ENCODE measurements around the gene AIP.
A peak's percentile ranks its signal among the peaks of the same experiment; 100 is the strongest.

Gene AIP

DNA sequence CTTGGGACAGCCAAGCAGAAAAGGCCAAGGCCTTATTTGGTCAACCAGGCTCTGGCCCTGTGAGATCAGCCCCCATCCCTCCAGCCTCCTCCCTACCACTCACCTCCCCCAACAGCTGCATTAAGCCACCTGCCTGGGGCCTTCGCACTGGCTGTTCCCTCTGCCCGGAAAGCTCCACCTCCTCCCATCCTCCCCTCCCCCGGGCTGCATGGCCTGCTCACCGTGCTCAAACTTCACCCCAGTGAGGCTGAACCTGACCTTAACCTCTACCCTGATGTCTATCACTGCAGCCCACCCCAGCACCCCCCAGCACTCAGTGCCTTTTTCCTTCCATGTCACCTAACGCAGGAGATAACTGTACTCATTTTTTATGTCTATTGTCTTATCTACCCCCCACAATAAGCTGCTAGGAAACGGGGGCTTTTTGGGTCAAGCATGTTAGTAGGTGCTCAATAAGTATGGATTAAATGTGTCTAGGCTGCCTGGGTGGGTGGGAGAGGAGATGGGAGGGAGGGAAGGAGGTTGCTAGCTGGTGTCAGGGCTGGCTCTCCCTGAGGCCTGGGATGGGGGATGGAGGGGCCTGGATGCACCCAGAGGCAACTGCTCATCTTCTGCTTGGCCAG lies 46.3 kb upstream of the AIP start (continued):
- TF ChIP-seq TSHZ1 (tag by site-specific recombination; IDR thresholded peaks at IDR 0.05; ENCODE audit: borderline replicate concordance): peak; percentile 45; the same call in 1 of the 2 replicates
- TF ChIP-seq SP3 (tag by site-specific recombination; IDR thresholded peaks at IDR 0.05): peak; percentile 54
- TF ChIP-seq, protein P1, sequence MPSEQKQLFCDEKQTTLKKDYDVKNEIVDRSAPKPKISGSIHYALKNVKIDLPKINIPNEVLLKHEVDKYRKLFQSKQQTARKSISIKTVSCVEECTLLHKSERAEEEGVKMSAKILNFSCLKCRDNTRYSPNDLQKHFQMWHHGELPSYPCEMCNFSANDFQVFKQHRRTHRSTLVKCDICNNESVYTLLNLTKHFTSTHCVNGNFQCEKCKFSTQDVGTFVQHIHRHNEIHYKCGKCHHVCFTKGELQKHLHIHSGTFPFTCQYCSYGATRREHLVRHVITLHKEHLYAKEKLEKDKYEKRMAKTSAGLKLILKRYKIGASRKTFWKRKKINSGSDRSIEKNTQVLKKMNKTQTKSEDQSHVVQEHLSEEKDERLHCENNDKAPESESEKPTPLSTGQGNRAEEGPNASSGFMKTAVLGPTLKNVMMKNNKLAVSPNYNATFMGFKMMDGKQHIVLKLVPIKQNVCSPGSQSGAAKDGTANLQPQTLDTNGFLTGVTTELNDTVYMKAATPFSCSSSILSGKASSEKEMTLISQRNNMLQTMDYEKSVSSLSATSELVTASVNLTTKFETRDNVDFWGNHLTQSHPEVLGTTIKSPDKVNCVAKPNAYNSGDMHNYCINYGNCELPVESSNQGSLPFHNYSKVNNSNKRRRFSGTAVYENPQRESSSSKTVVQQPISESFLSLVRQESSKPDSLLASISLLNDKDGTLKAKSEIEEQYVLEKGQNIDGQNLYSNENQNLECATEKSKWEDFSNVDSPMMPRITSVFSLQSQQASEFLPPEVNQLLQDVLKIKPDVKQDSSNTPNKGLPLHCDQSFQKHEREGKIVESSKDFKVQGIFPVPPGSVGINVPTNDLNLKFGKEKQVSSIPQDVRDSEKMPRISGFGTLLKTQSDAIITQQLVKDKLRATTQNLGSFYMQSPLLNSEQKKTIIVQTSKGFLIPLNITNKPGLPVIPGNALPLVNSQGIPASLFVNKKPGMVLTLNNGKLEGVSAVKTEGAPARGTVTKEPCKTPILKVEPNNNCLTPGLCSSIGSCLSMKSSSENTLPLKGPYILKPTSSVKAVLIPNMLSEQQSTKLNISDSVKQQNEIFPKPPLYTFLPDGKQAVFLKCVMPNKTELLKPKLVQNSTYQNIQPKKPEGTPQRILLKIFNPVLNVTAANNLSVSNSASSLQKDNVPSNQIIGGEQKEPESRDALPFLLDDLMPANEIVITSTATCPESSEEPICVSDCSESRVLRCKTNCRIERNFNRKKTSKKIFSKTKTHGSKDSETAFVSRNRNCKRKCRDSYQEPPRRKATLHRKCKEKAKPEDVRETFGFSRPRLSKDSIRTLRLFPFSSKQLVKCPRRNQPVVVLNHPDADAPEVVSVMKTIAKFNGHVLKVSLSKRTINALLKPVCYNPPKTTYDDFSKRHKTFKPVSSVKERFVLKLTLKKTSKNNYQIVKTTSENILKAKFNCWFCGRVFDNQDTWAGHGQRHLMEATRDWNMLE (tag by site-specific recombination; conservative IDR thresholded peaks at IDR 0.05; ENCODE audit: low read depth): no peak
- 0 out of 2 replicates have a peak, but pooled peaks have one; percentile 14 for TF ChIP-seq PRDM10 (tag by site-specific recombination; IDR thresholded peaks at IDR 0.05)
- 0 out of 2 replicates have a peak, but pooled peaks have one; percentile 54 for TF ChIP-seq BCL11A (tag by site-specific recombination; IDR thresholded peaks at IDR 0.05; ENCODE audit: low read depth)
- TF ChIP-seq ZNF521 (tag by site-specific recombination; IDR thresholded peaks at IDR 0.05): no peak
- no peak for TF ChIP-seq SETDB1 (IDR thresholded peaks at IDR 0.05; ENCODE audit: insufficient read length, low read length)
- TF ChIP-seq, protein P2, sequence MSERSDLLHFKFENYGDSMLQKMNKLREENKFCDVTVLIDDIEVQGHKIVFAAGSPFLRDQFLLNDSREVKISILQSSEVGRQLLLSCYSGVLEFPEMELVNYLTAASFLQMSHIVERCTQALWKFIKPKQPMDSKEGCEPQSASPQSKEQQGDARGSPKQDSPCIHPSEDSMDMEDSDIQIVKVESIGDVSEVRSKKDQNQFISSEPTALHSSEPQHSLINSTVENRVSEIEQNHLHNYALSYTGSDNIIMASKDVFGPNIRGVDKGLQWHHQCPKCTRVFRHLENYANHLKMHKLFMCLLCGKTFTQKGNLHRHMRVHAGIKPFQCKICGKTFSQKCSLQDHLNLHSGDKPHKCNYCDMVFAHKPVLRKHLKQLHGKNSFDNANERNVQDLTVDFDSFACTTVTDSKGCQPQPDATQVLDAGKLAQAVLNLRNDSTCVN (tag by site-specific recombination; optimal IDR thresholded peaks at IDR 0.05): no peak
- no peak for TF ChIP-seq ZNF785 (tag by site-specific recombination; IDR thresholded peaks at IDR 0.05)
- TF ChIP-seq ZNF169 (tag by site-specific recombination; IDR thresholded peaks at IDR 0.05): no peak
- TF ChIP-seq KLF9 (tag by site-specific recombination; IDR thresholded peaks at IDR 0.05; ENCODE audit: low read depth): no peak
- TF ChIP-seq ZNF18 (tag by site-specific recombination; IDR thresholded peaks at IDR 0.05): no peak
- peak; percentile 64; the same call in 1 of the 2 replicates for TF ChIP-seq ZNF629 (tag by site-specific recombination; IDR thresholded peaks at IDR 0.05)
- peak; percentile 88 for TF ChIP-seq ZNF341 (tag by site-specific recombination; IDR thresholded peaks at IDR 0.05; ENCODE audit: low read depth)
- TF ChIP-seq ZNF211 (tag by site-specific recombination; IDR thresholded peaks at IDR 0.05; ENCODE audit: low read depth): no peak
- TF ChIP-seq, protein P3, sequence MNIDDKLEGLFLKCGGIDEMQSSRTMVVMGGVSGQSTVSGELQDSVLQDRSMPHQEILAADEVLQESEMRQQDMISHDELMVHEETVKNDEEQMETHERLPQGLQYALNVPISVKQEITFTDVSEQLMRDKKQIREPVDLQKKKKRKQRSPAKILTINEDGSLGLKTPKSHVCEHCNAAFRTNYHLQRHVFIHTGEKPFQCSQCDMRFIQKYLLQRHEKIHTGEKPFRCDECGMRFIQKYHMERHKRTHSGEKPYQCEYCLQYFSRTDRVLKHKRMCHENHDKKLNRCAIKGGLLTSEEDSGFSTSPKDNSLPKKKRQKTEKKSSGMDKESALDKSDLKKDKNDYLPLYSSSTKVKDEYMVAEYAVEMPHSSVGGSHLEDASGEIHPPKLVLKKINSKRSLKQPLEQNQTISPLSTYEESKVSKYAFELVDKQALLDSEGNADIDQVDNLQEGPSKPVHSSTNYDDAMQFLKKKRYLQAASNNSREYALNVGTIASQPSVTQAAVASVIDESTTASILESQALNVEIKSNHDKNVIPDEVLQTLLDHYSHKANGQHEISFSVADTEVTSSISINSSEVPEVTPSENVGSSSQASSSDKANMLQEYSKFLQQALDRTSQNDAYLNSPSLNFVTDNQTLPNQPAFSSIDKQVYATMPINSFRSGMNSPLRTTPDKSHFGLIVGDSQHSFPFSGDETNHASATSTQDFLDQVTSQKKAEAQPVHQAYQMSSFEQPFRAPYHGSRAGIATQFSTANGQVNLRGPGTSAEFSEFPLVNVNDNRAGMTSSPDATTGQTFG (tag by site-specific recombination; IDR thresholded peaks at IDR 0.05; ENCODE audit: borderline replicate concordance): no peak
- TF ChIP-seq KLF1 (tag by site-specific recombination; IDR thresholded peaks at IDR 0.05): peak; percentile 44; the same call in 1 of the 2 replicates

Measured in HEK293 (cell line).